WTC11 (cell line): ENCODE results near the gene C2orf80.

Experiments
- CREB1 ChIP-seq: sonication (generic); formaldehyde crosslinking; IDR thresholded peaks from 2 replicates; pipeline ENCODE4 v1.8.0; 2023; ENCODE audit warnings: mild to moderate bottlenecking, missing genetic modification reagents
- ELF4 ChIP-seq: sonication (generic); formaldehyde crosslinking; IDR thresholded peaks from 2 replicates; pipeline ENCODE4 v1.8.1; 2022; ENCODE audit warnings: low read depth, mild to moderate bottlenecking, moderate library complexity, missing genetic modification reagents
- ESRRA ChIP-seq: sonication (generic); formaldehyde crosslinking; IDR thresholded peaks from 2 replicates; pipeline ENCODE4 v1.8.1; 2022; ENCODE audit warnings: mild to moderate bottlenecking, missing genetic modification reagents, borderline replicate concordance
- GABPB1 ChIP-seq: sonication (generic); formaldehyde crosslinking; IDR thresholded peaks from 2 replicates; pipeline ENCODE4 v1.8.1; 2023; ENCODE audit warnings: mild to moderate bottlenecking, missing genetic modification reagents
- GRHL2 ChIP-seq: fragments of 250-450 bp; sonication (Bioruptor Pico); IDR thresholded peaks from 2 replicates; pipeline ENCODE4 v1.8.0; 2022; ENCODE audit warnings: mild to moderate bottlenecking, moderate library complexity; ENCODE audit not compliant: insufficient replicate concordance, severe bottlenecking
- JUN ChIP-seq: sonication (generic); formaldehyde crosslinking; IDR thresholded peaks from 2 replicates; pipeline ENCODE4 v1.8.0; 2023; ENCODE audit warnings: mild to moderate bottlenecking, missing genetic modification reagents
- SP1 ChIP-seq: sonication (generic); formaldehyde crosslinking; conservative IDR thresholded peaks from 2 replicates; pipeline ENCODE4 v1.8.1; 2022; ENCODE audit warnings: missing genetic modification reagents
- TCF7 ChIP-seq: sonication (generic); formaldehyde crosslinking; IDR thresholded peaks from 2 replicates; pipeline ENCODE4 v1.8.0; 2022; ENCODE audit warnings: mild to moderate bottlenecking, low read depth, missing genetic modification reagents, moderate library complexity
- TEAD1 ChIP-seq: sonication (generic); formaldehyde crosslinking; IDR thresholded peaks from 2 replicates; pipeline ENCODE4 v1.8.0; 2022; ENCODE audit warnings: mild to moderate bottlenecking, missing genetic modification reagents
- ZBTB21 ChIP-seq: sonication (generic); formaldehyde crosslinking; IDR thresholded peaks from 2 replicates; pipeline ENCODE4 v1.8.1; 2023; ENCODE audit warnings: mild to moderate bottlenecking, missing genetic modification reagents, borderline replicate concordance
- ZNF121 ChIP-seq: sonication (generic); formaldehyde crosslinking; IDR thresholded peaks from 2 replicates; pipeline ENCODE4 v1.8.0; 2023; ENCODE audit warnings: missing genetic modification reagents
- TF ChIP-seq, protein P1 (sequence below): fragments of 200-600 bp; IDR thresholded peaks from 2 replicates; pipeline ENCODE4 v1.8.0; 2022; ENCODE audit warnings: antibody characterized with exemption
- TF ChIP-seq, protein P2 (sequence below): fragments of 250-450 bp; sonication (Bioruptor Pico); IDR thresholded peaks from 2 replicates; pipeline ENCODE4 v2.1.2; 2022; ENCODE audit warnings: mild to moderate bottlenecking, moderate library complexity
- TF ChIP-seq, protein P3 (sequence below): sonication (generic); formaldehyde crosslinking; IDR thresholded peaks from 2 replicates; pipeline ENCODE4 v1.8.1; 2023; ENCODE audit warnings: mild to moderate bottlenecking, missing genetic modification reagents

DNA sequence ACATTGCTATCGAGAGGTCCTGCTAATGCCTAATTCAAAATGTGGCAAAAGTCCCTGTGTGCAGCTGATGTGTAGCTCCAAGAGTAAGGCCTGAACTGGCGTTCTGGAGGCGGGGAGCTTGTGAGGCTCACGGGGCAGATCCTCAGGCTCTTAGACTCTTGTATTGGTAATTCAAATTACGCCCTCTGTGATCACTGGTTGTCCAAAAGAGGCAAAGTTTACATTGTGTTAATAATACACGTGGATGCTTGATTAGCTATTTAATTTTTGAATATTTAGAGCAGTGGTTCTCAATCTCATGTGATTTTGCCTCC, 14.0 kb downstream of the C2orf80 start:
- no peak for TF ChIP-seq TCF7 (CRISPR knock-in tag)
- no peak for TF ChIP-seq ELF4 (CRISPR knock-in tag)
- TF ChIP-seq, protein P1, sequence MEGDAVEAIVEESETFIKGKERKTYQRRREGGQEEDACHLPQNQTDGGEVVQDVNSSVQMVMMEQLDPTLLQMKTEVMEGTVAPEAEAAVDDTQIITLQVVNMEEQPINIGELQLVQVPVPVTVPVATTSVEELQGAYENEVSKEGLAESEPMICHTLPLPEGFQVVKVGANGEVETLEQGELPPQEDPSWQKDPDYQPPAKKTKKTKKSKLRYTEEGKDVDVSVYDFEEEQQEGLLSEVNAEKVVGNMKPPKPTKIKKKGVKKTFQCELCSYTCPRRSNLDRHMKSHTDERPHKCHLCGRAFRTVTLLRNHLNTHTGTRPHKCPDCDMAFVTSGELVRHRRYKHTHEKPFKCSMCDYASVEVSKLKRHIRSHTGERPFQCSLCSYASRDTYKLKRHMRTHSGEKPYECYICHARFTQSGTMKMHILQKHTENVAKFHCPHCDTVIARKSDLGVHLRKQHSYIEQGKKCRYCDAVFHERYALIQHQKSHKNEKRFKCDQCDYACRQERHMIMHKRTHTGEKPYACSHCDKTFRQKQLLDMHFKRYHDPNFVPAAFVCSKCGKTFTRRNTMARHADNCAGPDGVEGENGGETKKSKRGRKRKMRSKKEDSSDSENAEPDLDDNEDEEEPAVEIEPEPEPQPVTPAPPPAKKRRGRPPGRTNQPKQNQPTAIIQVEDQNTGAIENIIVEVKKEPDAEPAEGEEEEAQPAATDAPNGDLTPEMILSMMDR, result no peak
- TF ChIP-seq ZBTB21 (CRISPR knock-in tag), result no peak
- no peak for TF ChIP-seq CREB1 (CRISPR knock-in tag)
- no peak for TF ChIP-seq JUN (CRISPR knock-in tag)
- no peak for TF ChIP-seq GABPB1 (CRISPR knock-in tag)
- TF ChIP-seq, protein P2, sequence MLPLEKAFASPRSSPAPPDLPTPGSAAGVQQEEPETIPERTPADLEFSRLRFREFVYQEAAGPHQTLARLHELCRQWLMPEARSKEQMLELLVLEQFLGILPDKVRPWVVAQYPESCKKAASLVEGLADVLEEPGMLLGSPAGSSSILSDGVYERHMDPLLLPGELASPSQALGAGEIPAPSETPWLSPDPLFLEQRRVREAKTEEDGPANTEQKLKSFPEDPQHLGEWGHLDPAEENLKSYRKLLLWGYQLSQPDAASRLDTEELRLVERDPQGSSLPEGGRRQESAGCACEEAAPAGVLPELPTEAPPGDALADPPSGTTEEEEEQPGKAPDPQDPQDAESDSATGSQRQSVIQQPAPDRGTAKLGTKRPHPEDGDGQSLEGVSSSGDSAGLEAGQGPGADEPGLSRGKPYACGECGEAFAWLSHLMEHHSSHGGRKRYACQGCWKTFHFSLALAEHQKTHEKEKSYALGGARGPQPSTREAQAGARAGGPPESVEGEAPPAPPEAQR (CRISPR knock-in tag), result no peak
- TF ChIP-seq ZNF121 (CRISPR knock-in tag), result no peak
- TF ChIP-seq TEAD1 (CRISPR knock-in tag), result no peak
- TF ChIP-seq SP1 (CRISPR knock-in tag), result no peak
- no peak for TF ChIP-seq GRHL2 (CRISPR knock-in tag)
- TF ChIP-seq, protein P3, sequence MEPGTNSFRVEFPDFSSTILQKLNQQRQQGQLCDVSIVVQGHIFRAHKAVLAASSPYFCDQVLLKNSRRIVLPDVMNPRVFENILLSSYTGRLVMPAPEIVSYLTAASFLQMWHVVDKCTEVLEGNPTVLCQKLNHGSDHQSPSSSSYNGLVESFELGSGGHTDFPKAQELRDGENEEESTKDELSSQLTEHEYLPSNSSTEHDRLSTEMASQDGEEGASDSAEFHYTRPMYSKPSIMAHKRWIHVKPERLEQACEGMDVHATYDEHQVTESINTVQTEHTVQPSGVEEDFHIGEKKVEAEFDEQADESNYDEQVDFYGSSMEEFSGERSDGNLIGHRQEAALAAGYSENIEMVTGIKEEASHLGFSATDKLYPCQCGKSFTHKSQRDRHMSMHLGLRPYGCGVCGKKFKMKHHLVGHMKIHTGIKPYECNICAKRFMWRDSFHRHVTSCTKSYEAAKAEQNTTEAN, result no peak
- no peak for TF ChIP-seq ESRRA (CRISPR knock-in tag)
